HepG2 (cell line): ENCODE measurements around the gene RLN3. TPM values are rescaled to one million over a fixed set of nuclear protein-coding genes. Genes with fewer than 3 reads are reported as not detected.

Experiments
- GABPB1 ChIP-seq: IDR thresholded peaks from 2 replicates; pipeline ENCODE4 v1.6.1; 2016; ENCODE audit warnings: mild to moderate bottlenecking, missing genetic modification reagents, moderate library complexity, missing compliant biosample characterization
- HES4 ChIP-seq: sonication (generic); formaldehyde crosslinking; IDR thresholded peaks from 2 replicates; pipeline ENCODE4 v1.9.0; 2021; ENCODE audit warnings: mild to moderate bottlenecking, missing genetic modification reagents, borderline replicate concordance
- HOXA9 ChIP-seq: sonication (generic); formaldehyde crosslinking; IDR thresholded peaks from 2 replicates; pipeline ENCODE4 v1.8.1; 2022; ENCODE audit warnings: missing genetic modification reagents, mild to moderate bottlenecking, moderate library complexity, borderline replicate concordance
- NKX3-1 ChIP-seq: sonication (generic); formaldehyde crosslinking; IDR thresholded peaks from 2 replicates; pipeline ENCODE4 v1.5.0; 2020; ENCODE audit warnings: missing genetic modification reagents
- PITX1 ChIP-seq: sonication (generic); formaldehyde crosslinking; IDR thresholded peaks from 2 replicates; pipeline ENCODE4 v1.5.1; 2020; ENCODE audit warnings: mild to moderate bottlenecking, missing genetic modification reagents
- RBM22 ChIP-seq: fragments of 200-400 bp; formaldehyde crosslinking; optimal IDR thresholded peaks from 2 replicates; pipeline ENCODE3; 2017; ENCODE audit warnings: mild to moderate bottlenecking, low read length, moderate library complexity
- SALL1 ChIP-seq: sonication (generic); formaldehyde crosslinking; IDR thresholded peaks from 2 replicates; pipeline ENCODE4 v1.8.0; 2022; ENCODE audit warnings: mild to moderate bottlenecking, missing genetic modification reagents
- TCF7L2 ChIP-seq: IDR thresholded peaks from 2 replicates; pipeline ENCODE4 v1.6.1; 2011; ENCODE audit warnings: mild to moderate bottlenecking, low read depth, low read length, moderate library complexity
- TFE3 ChIP-seq: IDR thresholded peaks from 2 replicates; pipeline ENCODE4 v1.6.1; 2016
- THYN1 ChIP-seq: sonication (generic); formaldehyde crosslinking; IDR thresholded peaks from 2 replicates; pipeline ENCODE4 v1.8.1; 2023; ENCODE audit warnings: low read depth, mild to moderate bottlenecking, moderate library complexity, missing genetic modification reagents, borderline replicate concordance
- USF2 ChIP-seq, 2 experiments: sonication (generic) in 1 of 2; formaldehyde crosslinking in 1 of 2; IDR thresholded peaks; 2 replicates each; pipeline versions ENCODE4 v1.5.1 to v1.6.1; 2011 to 2020; ENCODE audit warnings: borderline replicate concordance in 1 of 2, low read depth in 1 of 2, low read length in 1 of 2, mild to moderate bottlenecking in 1 of 2, missing genetic modification reagents in 1 of 2, moderate library complexity in 1 of 2
- ZIK1 ChIP-seq: sonication (generic); formaldehyde crosslinking; IDR thresholded peaks from 2 replicates; pipeline ENCODE4 v1.5.0; 2020; ENCODE audit warnings: mild to moderate bottlenecking, low read depth, missing genetic modification reagents, borderline replicate concordance
- ZNF530 ChIP-seq: sonication (generic); formaldehyde crosslinking; IDR thresholded peaks from 2 replicates; pipeline ENCODE4 v1.5.0; 2020; ENCODE audit warnings: low read depth, mild to moderate bottlenecking, missing genetic modification reagents
- ZNF549 ChIP-seq: sonication (generic); formaldehyde crosslinking; IDR thresholded peaks from 2 replicates; pipeline ENCODE4 v1.5.0; 2020; ENCODE audit warnings: missing genetic modification reagents
- ZNF652 ChIP-seq: IDR thresholded peaks from 2 replicates; pipeline ENCODE4 v1.6.1; 2016; ENCODE audit warnings: low read depth, borderline replicate concordance
- ZNF687 ChIP-seq: sonication (generic); formaldehyde crosslinking; IDR thresholded peaks from 2 replicates; pipeline ENCODE4 v1.5.1; 2020; ENCODE audit warnings: mild to moderate bottlenecking, missing genetic modification reagents, moderate library complexity
- polyA plus RNA-seq, 8 experiments: library from polyadenylated mRNA; depleted of rRNA in 3 of 8; stranded (reverse) in 7 of 8; unstranded in 1 of 8; fragments of >200 nt; fragmentation: Illumina TruSeq in 4 of 8; extraction: Trizol in 4 of 8; gene quantifications; 2 replicates each; pipeline versions ENCODE4 v1.2.1 to v1.2.3, GENCODE V29; 2011 to 2016; ENCODE audit warnings: low read depth in 4 of 8, missing spikeins in 1 of 8, mixed read lengths in 1 of 8; ENCODE audit not compliant: insufficient read depth in 1 of 8
- total RNA-seq, 5 experiments: library from RNA; depleted of rRNA; stranded (reverse); fragments of >200 nt; fragmentation: Illumina TruSeq; extraction: Trizol; gene quantifications; 2 replicates each; pipeline ENCODE4 v1.2.3, GENCODE V29; 2016; ENCODE audit warnings: low read depth in 1 of 5

The RLN3 gene
- total and polyA plus RNA-seq, 2 of the 13 experiments (the other 11 are each of a cell fraction or from before 2014, with no cell fraction given): not detected

- 0 out of 2 replicates have a peak, but pooled peaks have one; percentile 37 for TF ChIP-seq TFE3 (CRISPR knock-in tag)
- TF ChIP-seq ZNF549 (CRISPR knock-in tag): no peak
- TF ChIP-seq PITX1 (CRISPR knock-in tag): peak; percentile 41; the same call in 1 of the 2 replicates
- TF ChIP-seq SALL1 (CRISPR knock-in tag): 0 out of 2 replicates have a peak, but pooled peaks have one; percentile 21
- TF ChIP-seq RBM22: no peak
- TF ChIP-seq HES4 (CRISPR knock-in tag): no peak
- TF ChIP-seq ZNF687 (CRISPR knock-in tag): peak; percentile 71
- no peak for TF ChIP-seq HOXA9
- no peak for TF ChIP-seq USF2 (IDR thresholded peaks at IDR 0.05; ENCODE audit: low read depth, low read length)
- TF ChIP-seq USF2 (CRISPR knock-in tag; IDR thresholded peaks at IDR 0.05; ENCODE audit: borderline replicate concordance): peak; percentile 57; the same call in 1 of the 2 replicates
- TF ChIP-seq NKX3-1 (CRISPR knock-in tag): no peak
- TF ChIP-seq GABPB1 (CRISPR knock-in tag): peak; percentile 34; the same call in 1 of the 2 replicates
- TF ChIP-seq ZIK1 (CRISPR knock-in tag): no peak
- no peak for TF ChIP-seq ZNF652
- no peak for TF ChIP-seq THYN1 (CRISPR knock-in tag)
- no peak for TF ChIP-seq TCF7L2
- TF ChIP-seq ZNF530 (CRISPR knock-in tag): no peak
Observed at GRCh38 chr19:13985771-13986347, 42.1 kb upstream of the RLN3 start (continued).
